K562 (cell line): ENCODE data around the gene SCN1B. TPM values are rescaled to one million over a fixed set of nuclear protein-coding genes. Genes with fewer than 3 reads are reported as not detected.

ENCODE experiments used
- ATAC-seq: fragments of 200-7000 bp; cut with Tn5 transposase; 3 replicates; pipeline ENCODE4 v1.9.1; 2020; ENCODE audit warnings: moderate library complexity
- BruUV-seq: library from RNA; stranded (reverse); fragments of 400-500 nt; replicated peaks from 2 replicates; lab custom pipeline; 2021; lab: Mats Ljungman, UMichigan
- CTCF ChIA-PET: fragments of 300-600 bp; formaldehyde crosslinking; extraction: SDS; loops from one replicate; lab custom pipeline; 2021; ENCODE audit warnings: low intra/inter-chr PET ratio; lab: Yijun Ruan, JAX
- POLR2A ChIA-PET: fragments of 300-600, 350-650 bp; sonication (Branson Sonifier 250); formaldehyde crosslinking; extraction: SDS; loops from one replicate; lab custom pipeline; 2021; ENCODE audit warnings: antibody characterized with exemption, inconsistent platforms; lab: Yijun Ruan, JAX
- DNase-seq, 4 experiments: peaks; one replicate each; pipeline versions ENCODE4 v3.0.0 to v3.0.0-alpha.2; 2011 to 2018; ENCODE audit warnings: low spot score in 3 of 4, mixed read lengths in 3 of 4; ENCODE audit errors: extremely low read depth in 1 of 4
- FAIRE-seq: peaks from 2 replicates; lab custom pipeline; 2011; peaks lifted over from hg19 to GRCh38; lab: Jason Lieb, UNC
- H2AFZ ChIP-seq: 2 replicates; pipeline ENCODE4 v1.6.0; 2011; ENCODE audit warnings: low read depth, low read length, control low read depth, inconsistent platforms
- H3K27ac ChIP-seq: fragments of 200-600 bp; 3 replicates; pipeline ENCODE4 v1.8.0; 2011; ENCODE audit warnings: low read depth, mild to moderate bottlenecking, control low read depth, inconsistent platforms, low read length, moderate library complexity, mixed read lengths; ENCODE audit errors: extremely low read depth
- H3K27me3 ChIP-seq, 2 experiments: fragments of 300-600 bp in 1 of 2; 2 replicates in 1 of 2; 3 replicates in 1 of 2; pipeline versions ENCODE4 v1.6.0 to v1.8.0; 2011; ENCODE audit warnings: inconsistent platforms in 2 of 2, low read length in 2 of 2, mild to moderate bottlenecking in 1 of 2, mixed read lengths in 1 of 2, moderate library complexity in 1 of 2; ENCODE audit not compliant: control insufficient read depth in 2 of 2, insufficient read depth in 2 of 2
- H3K36me3 ChIP-seq: fragments of 300-600 bp; 3 replicates; pipeline ENCODE4 v1.8.0; 2011; ENCODE audit warnings: mild to moderate bottlenecking, low read length, inconsistent platforms; ENCODE audit not compliant: control insufficient read depth, insufficient read depth
- H3K4me1 ChIP-seq, 2 experiments: fragments of 200-600 bp in 1 of 2; replicated peaks in 1 of 2; 2 replicates in 1 of 2; 3 replicates in 1 of 2; pipeline versions ENCODE4 v1.5.1 to v1.8.0; 2011; ENCODE audit warnings: inconsistent platforms in 2 of 2, low read length in 2 of 2, mild to moderate bottlenecking in 1 of 2, mixed read lengths in 1 of 2, moderate library complexity in 1 of 2; ENCODE audit not compliant: control insufficient read depth in 2 of 2, insufficient read depth in 2 of 2
- H3K4me2 ChIP-seq: 2 replicates; pipeline ENCODE4 v1.6.1; 2011; ENCODE audit warnings: low read length, control low read depth, inconsistent platforms, mixed read lengths; ENCODE audit not compliant: insufficient read depth
- H3K4me3 ChIP-seq: fragments of 200-600 bp; sonication (generic), shearing (Covaris generic); 2 replicates; pipeline ENCODE4 v1.5.1; 2016; ENCODE audit warnings: control low read depth, inconsistent platforms
- H3K79me2 ChIP-seq: fragments of 200-600 bp; 3 replicates; pipeline ENCODE4 v1.8.0; 2011; ENCODE audit warnings: low read length, inconsistent platforms; ENCODE audit not compliant: control insufficient read depth, insufficient read depth
- H3K9ac ChIP-seq, 2 experiments: 2 replicates each; pipeline versions ENCODE4 v1.6.0 to v1.6.1; 2011; ENCODE audit warnings: low read depth in 2 of 2, low read length in 2 of 2, control low read depth in 1 of 2, inconsistent platforms in 1 of 2, mild to moderate bottlenecking in 1 of 2, mixed read lengths in 1 of 2; ENCODE audit not compliant: insufficient read depth in 1 of 2
- H3K9me1 ChIP-seq: one replicate; pipeline ENCODE4 v1.6.0; 2011; ENCODE audit warnings: inconsistent platforms, mild to moderate bottlenecking, low read length, moderate library complexity; ENCODE audit not compliant: control insufficient read depth, insufficient read depth
- H3K9me3 ChIP-seq: replicated peaks from 2 replicates; pipeline ENCODE4 v1.5.1; 2011; ENCODE audit warnings: low read depth, low read length, inconsistent platforms; ENCODE audit not compliant: control insufficient read depth, insufficient read depth
- H4K20me1 ChIP-seq: replicated peaks from 2 replicates; pipeline ENCODE4 v1.6.1; 2011; ENCODE audit warnings: low read length, inconsistent platforms, mixed read lengths; ENCODE audit not compliant: control insufficient read depth, insufficient read depth
- CBFA2T2 ChIP-seq: fragments of 450-650 bp; conservative IDR thresholded peaks from 2 replicates; pipeline ENCODE4 v1.6.1; 2017; ENCODE audit warnings: mild to moderate bottlenecking
- GATAD2A ChIP-seq: fragments of 450-650 bp; IDR thresholded peaks from 2 replicates; pipeline ENCODE4 v1.6.1; 2017
- MECOM ChIP-seq: fragments of 250-450 bp; sonication (Bioruptor Pico); IDR thresholded peaks from 2 replicates; pipeline ENCODE4 v1.8.0; 2022; ENCODE audit warnings: inconsistent platforms
- SMAD4 ChIP-seq: fragments of 250-450 bp; sonication (Bioruptor Pico); conservative IDR thresholded peaks from 2 replicates; pipeline ENCODE4 v1.8.0; 2021; ENCODE audit warnings: inconsistent platforms, mild to moderate bottlenecking, moderate library complexity
- ZFX ChIP-seq: sonication (generic); formaldehyde crosslinking; IDR thresholded peaks from 2 replicates; pipeline ENCODE4 v1.8.0; 2022; ENCODE audit warnings: mild to moderate bottlenecking, missing genetic modification reagents, moderate library complexity
- WGBS: fragments of 100-300 bp; shearing (Covaris generic); methylation state at CpG from one replicate; pipeline ENCODE4 v1.1.6; 2016; ENCODE audit warnings: low coverage, mixed read lengths; ENCODE audit not compliant: insufficient coverage; ENCODE audit errors: missing lambda C conversion rate; 5-methylcytosine and 5-hydroxymethylcytosine counted together
- in situ Hi-C: fragments of 300-500 bp; cut with MboI; formaldehyde crosslinking; loops from 4 replicates; pipeline ENCODE4 v1.15.0; 2018; ENCODE audit warnings: inconsistent platforms, mixed read lengths
- intact Hi-C: fragments of 100-400 bp; cut with micrococcal nuclease; formaldehyde crosslinking; loops from 2 replicates; pipeline ENCODE4 v1.14.2; 2022
- polyA plus RNA-seq, 8 experiments: library from polyadenylated mRNA; depleted of rRNA in 4 of 8; stranded (reverse) in 5 of 8; unstranded in 3 of 8; fragments of >200 nt; fragmentation: Nextera tagmentation in 2 of 8; fragmentation: Illumina TruSeq in 1 of 8; extraction: Ambion mirVana in 2 of 8; extraction: Trizol in 1 of 8; gene quantifications; 2 replicates each; pipeline versions ENCODE4 v1.2.1 to v1.2.3, GENCODE V29; 2011 to 2014; ENCODE audit warnings: inconsistent platforms in 1 of 8, missing spikeins in 1 of 8
- total RNA-seq, 7 experiments: library from RNA; depleted of rRNA in 6 of 7; stranded (reverse); fragments of >200 nt in 6 of 7; fragmentation: Illumina TruSeq in 2 of 7; extraction: Trizol in 2 of 7; gene quantifications; 2 replicates each; pipeline versions ENCODE4 v1.2.1 to v1.2.3, GENCODE V29; 2011 to 2021; ENCODE audit warnings: low replicate concordance in 1 of 7
- TF ChIP-seq, protein P1 (sequence below): sonication (generic); formaldehyde crosslinking; IDR thresholded peaks from 2 replicates; pipeline ENCODE4 v1.8.1; 2023; ENCODE audit warnings: missing genetic modification reagents, mild to moderate bottlenecking, borderline replicate concordance

Gene SCN1B
- total and polyA plus RNA-seq, 9 of the 15 experiments (the other 6 are each of a cell fraction or from before 2014, with no cell fraction given): 0.03 to 2.5 (median 0.91) TPM

DNA sequence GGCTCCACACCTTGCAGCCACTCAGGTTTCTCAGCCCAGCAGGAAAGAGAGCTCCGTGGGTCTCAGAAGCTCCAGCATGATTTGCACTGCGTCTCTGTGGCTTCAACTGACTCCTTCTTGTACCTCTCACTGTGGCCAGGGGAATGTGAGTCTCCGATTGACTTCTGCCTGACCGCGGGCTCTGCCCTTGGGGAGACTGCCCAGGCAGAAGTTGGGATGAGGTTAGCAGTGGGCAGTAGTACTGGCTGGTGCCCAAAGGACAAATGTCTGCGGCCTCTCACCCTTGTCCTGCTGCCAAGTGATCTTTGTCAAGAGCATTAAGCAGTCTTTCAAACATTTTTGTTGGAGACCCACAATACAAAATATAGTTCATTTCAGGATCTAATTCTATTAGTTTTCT is 50.9 kb downstream of the SCN1B start:
- POLR2A ChIA-PET: interaction anchor here (0.5 to 0.8 kb wide), 2 partner anchors 11 to 363 kb away, joined by 3 to 5 read pairs; no protein-coding TSS in a partner anchor
- DNase-seq: no peak
- WGBS: 14% methylated on average over 6 of the region's 6 CpGs
- FAIRE-seq: no peak
- H3K4me3 ChIP-seq: no peak overlapping the region
- no peaks in the 10 kb centered on the region for H3K9me1 ChIP-seq
- no peak overlapping the region; a peak in 1 of 4 replicates for H3K9ac ChIP-seq
- H3K36me3 ChIP-seq: no peaks in the 10 kb centered on the region
- CTCF ChIA-PET: no interaction called here
- in situ Hi-C loops (no loop called here), intact Hi-C loops (no loop called here)
- H2AFZ ChIP-seq: no peak overlapping the region
- peaks cover 0 to 18% of the 10 kb centered on the region in 2 experiments; a peak in 2 of 5 replicates for H3K4me1 ChIP-seq
- no peak for ATAC-seq
- no peaks in the 10 kb centered on the region for H3K79me2 ChIP-seq
- H3K9me3 ChIP-seq: no peaks in the 10 kb centered on the region
- H3K27ac ChIP-seq: no peak overlapping the region
- TF ChIP-seq ZFX (CRISPR knock-in tag) (no peak), CBFA2T2 (no peak), GATAD2A (no peak), SMAD4 (CRISPR knock-in tag) (no peak), MECOM (CRISPR knock-in tag) (no peak)
- TF ChIP-seq, protein P1, sequence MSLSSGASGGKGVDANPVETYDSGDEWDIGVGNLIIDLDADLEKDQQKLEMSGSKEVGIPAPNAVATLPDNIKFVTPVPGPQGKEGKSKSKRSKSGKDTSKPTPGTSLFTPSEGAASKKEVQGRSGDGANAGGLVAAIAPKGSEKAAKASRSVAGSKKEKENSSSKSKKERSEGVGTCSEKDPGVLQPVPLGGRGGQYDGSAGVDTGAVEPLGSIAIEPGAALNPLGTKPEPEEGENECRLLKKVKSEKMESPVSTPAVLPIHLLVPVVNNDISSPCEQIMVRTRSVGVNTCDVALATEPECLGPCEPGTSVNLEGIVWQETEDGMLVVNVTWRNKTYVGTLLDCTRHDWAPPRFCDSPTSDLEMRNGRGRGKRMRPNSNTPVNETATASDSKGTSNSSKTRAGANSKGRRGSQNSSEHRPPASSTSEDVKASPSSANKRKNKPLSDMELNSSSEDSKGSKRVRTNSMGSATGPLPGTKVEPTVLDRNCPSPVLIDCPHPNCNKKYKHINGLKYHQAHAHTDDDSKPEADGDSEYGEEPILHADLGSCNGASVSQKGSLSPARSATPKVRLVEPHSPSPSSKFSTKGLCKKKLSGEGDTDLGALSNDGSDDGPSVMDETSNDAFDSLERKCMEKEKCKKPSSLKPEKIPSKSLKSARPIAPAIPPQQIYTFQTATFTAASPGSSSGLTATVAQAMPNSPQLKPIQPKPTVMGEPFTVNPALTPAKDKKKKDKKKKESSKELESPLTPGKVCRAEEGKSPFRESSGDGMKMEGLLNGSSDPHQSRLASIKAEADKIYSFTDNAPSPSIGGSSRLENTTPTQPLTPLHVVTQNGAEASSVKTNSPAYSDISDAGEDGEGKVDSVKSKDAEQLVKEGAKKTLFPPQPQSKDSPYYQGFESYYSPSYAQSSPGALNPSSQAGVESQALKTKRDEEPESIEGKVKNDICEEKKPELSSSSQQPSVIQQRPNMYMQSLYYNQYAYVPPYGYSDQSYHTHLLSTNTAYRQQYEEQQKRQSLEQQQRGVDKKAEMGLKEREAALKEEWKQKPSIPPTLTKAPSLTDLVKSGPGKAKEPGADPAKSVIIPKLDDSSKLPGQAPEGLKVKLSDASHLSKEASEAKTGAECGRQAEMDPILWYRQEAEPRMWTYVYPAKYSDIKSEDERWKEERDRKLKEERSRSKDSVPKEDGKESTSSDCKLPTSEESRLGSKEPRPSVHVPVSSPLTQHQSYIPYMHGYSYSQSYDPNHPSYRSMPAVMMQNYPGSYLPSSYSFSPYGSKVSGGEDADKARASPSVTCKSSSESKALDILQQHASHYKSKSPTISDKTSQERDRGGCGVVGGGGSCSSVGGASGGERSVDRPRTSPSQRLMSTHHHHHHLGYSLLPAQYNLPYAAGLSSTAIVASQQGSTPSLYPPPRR: no peak
- no peak overlapping the region for H3K4me2 ChIP-seq
- H3K27me3 ChIP-seq: peaks cover 30 to 49% of the 10 kb centered on the region in 2 experiments; a peak in 4 of 5 replicates
- no peaks in the 10 kb centered on the region for H4K20me1 ChIP-seq
- no TSS peak for BruUV-seq
